GM10266 (cell line): ENCODE measurements around the gene SEMA4A.
"Not testable (repeated sequence)": the region's sequence is repeated elsewhere in the genome, so short reads cannot be mapped to it uniquely, and the experiment has no call there.

Experiments
- DNase-seq: peaks from one replicate; pipeline ENCODE4 v3.0.0; 2012; ENCODE audit errors: extremely low spot score
- TF ChIP-seq, protein P1 (sequence below): IDR thresholded peaks from 2 replicates; pipeline ENCODE4 v1.5.1; 2012; ENCODE audit warnings: mild to moderate bottlenecking, low read depth; ENCODE audit not compliant: control insufficient read depth, insufficient read depth; ENCODE audit errors: missing control alignments

Gene SEMA4A

DNA sequence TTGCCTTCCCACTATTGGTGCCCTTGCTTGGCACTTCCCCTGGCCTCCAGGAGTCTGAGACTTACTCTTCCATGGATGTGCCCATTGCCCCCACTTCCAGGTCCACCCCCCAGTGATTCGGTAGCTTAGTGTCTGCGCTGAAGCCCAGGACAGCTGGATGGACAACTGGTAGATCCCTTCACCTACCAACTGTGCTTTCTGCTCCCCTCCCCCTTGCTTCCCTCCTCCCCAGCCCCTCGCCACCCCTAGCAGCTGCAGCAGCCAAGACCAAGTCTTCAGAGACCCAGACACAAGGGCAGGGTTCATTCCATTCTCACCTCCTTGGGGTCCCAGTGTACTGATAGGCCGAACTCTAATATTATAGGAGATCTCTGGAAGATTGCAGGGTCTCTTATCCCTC, 31.9 kb upstream of the SEMA4A start:
- DNase-seq: no peak
- TF ChIP-seq, protein P1, sequence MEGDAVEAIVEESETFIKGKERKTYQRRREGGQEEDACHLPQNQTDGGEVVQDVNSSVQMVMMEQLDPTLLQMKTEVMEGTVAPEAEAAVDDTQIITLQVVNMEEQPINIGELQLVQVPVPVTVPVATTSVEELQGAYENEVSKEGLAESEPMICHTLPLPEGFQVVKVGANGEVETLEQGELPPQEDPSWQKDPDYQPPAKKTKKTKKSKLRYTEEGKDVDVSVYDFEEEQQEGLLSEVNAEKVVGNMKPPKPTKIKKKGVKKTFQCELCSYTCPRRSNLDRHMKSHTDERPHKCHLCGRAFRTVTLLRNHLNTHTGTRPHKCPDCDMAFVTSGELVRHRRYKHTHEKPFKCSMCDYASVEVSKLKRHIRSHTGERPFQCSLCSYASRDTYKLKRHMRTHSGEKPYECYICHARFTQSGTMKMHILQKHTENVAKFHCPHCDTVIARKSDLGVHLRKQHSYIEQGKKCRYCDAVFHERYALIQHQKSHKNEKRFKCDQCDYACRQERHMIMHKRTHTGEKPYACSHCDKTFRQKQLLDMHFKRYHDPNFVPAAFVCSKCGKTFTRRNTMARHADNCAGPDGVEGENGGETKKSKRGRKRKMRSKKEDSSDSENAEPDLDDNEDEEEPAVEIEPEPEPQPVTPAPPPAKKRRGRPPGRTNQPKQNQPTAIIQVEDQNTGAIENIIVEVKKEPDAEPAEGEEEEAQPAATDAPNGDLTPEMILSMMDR: no peak

DNA sequence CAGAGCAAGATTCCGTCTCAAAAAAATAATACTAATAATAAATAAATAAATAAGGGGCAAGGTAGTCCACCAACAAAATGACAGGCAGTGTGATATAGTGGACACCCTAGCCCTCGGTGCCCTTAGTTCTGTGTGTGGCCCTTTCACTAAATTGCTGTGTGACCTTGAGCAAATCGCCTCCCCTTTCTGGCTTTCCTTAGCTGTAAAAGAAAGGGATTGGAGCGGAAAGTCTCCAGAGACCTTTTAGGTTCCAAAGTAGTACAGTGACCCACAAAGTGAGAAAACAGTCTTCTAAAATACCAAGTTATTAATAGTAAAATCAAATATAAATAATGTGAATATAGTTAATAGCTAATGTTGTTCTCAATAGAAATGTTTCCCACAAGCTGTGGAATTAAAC, 31.3 kb upstream of the SEMA4A start:
- TF ChIP-seq, protein P1: no peak
- DNase-seq: no peak

GRCh38 chr1:156122519-156123355, 30.6 kb upstream of the SEMA4A start:
- TF ChIP-seq, protein P1: peak; percentile 46
- DNase-seq: no peak

DNA sequence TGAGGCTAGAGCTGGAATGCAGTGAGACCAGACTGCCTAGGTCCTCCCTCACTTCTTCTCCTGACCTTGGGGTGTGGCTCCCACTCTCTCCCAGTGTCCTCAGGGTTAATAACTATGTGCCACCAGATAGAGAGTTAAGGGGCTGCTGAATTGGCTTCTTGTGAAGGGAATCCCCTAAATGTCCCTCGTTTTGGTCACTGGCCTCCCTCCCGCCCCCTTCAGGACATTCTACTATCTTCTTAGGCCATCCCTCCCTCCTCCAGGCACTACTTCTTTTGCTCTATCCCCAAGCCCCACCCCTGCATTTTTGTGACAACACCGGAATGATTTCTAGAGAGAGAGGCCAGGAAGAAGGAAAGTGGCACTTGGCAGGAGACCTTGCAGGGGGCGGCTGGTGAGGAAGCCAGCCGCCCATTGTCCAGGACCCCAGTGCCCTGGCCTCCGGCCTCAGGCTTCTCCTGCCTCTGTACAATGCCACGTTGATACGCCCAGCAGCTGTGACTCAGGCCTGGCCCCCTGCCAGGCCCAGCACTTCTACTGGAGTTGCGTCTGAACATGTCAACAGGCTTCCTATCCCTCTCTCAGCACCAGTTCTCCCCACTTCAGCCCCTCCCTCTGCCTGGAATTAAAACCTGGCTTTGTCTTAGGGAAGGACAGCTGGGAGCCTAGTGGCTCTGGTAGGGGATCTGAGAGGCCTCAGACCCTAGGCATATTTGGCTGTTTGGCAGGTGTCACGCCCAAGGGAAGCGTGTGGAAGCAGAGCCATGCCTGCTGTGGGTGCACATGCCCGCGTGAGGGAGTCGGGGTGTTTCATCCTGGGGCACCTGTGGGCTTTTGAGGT, 29.8 kb upstream of the SEMA4A start:
- TF ChIP-seq, protein P1: peak; percentile 25
- DNase-seq: no peak

- TF ChIP-seq, protein P1: no peak
- no peak for DNase-seq
Measured at GRCh38 chr1:156124557-156125483, 28.6 kb upstream of the SEMA4A start.

DNA sequence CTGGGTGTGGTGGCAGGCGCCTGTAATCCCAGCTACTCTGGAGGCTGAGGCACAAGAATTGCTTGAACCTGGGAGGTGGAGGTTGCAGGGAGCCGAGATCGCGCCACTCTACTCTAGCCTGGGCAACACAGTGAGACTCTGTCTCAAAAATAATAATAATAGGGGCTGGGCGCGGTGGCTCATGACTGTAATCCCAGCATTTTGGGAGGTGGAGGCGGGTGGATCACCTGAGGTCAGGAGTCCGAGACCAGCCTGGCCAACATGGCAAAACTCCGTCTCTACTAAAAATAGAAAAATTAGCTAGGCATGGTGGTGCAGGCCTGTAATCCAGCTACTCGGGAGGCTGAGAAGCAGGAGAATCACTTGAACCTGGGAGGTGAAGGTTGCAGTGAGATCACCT, 27.8 kb upstream of the SEMA4A start:
- not testable (repeated sequence) for DNase-seq

GRCh38 chr1:156126043-156126629, 27.2 kb upstream of the SEMA4A start:
- TF ChIP-seq, protein P1: peak; percentile 27
- no peak for DNase-seq
